Subcutaneous adipose tissue (tissue), 4 donors: ENCODE data around the gene DOP1A. TPM values are rescaled to one million over a fixed set of nuclear protein-coding genes. Genes with fewer than 3 reads are reported as not detected.

Experiments
- total RNA-seq, 4 donors: library from RNA; depleted of rRNA; stranded (reverse); fragments of >200 nt; gene quantifications; one replicate each; pipeline ENCODE4 v1.1.0, GENCODE V29; 2016
- TF ChIP-seq, protein P1 (sequence below): fragments of 450-650 bp; IDR thresholded peaks from one replicate; pipeline ENCODE4 v1.5.1; 2016; ENCODE audit warnings: low read depth, mild to moderate bottlenecking, control low read depth, antibody characterized with exemption, moderate library complexity

Gene DOP1A
- total RNA-seq, 4 donors from 2014 or later, result 26.7 to 33.9 (median 31.8) TPM

DNA sequence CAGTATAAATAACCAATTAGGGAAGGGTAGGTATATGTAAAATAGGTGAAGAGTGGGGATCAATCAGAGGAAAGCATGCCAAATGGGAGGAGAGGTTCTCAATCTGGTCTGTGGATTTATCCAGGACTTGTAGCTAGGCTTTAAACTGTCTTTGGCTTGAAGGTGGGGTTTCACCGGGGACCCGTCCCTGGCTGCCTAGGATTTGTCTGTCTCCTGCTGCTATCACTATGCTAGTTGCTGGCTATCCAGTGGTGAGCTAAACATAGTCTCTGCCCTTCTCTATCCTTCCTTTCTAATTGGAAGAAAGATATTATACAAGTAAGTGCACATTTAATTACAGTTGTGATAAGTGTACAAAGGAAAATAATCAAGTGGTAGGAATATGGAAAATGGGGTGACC, 58.8 kb downstream of the DOP1A start:
- TF ChIP-seq, protein P1, sequence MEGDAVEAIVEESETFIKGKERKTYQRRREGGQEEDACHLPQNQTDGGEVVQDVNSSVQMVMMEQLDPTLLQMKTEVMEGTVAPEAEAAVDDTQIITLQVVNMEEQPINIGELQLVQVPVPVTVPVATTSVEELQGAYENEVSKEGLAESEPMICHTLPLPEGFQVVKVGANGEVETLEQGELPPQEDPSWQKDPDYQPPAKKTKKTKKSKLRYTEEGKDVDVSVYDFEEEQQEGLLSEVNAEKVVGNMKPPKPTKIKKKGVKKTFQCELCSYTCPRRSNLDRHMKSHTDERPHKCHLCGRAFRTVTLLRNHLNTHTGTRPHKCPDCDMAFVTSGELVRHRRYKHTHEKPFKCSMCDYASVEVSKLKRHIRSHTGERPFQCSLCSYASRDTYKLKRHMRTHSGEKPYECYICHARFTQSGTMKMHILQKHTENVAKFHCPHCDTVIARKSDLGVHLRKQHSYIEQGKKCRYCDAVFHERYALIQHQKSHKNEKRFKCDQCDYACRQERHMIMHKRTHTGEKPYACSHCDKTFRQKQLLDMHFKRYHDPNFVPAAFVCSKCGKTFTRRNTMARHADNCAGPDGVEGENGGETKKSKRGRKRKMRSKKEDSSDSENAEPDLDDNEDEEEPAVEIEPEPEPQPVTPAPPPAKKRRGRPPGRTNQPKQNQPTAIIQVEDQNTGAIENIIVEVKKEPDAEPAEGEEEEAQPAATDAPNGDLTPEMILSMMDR, result no peak

DNA sequence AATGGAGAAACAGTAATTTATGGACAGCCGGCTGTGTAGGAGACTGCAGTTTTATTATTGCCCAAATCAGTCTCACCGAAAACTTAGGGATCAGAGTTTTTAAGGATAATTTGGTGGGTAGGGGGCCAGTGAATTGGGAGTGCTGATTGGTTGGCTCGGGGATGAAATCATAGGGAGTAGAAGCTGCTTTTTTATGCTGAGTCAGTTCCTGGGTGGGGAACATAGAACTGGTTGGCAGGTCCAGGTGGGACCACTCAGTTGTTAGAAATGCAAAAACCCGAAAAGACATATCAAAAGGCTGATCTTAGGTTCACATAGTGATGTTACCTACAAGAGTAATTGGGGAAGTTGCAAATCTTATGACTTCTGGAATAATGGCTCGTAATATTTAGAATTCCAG, 59.3 kb downstream of the DOP1A start:
- TF ChIP-seq, protein P1, result no peak

DNA sequence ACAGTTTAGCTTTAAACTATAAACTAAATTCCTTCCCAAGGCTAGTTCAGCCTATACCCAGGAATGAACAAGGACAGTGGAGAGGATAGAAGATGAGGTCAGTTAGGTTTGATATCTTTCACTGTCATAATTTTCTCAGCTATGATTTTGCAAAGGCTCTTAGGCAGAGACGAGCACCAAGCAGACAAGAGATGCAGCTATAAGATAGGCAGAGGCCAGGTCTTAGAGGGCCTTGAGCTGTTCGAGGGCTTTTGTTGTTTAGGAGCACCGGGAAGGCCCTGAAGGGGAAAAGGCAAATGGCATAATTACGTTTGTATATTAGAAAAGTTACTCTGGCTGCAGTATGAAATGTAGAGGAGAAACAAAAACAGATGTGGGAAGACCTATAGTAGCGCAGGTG, 59.8 kb downstream of the DOP1A start:
- TF ChIP-seq, protein P1, result no peak

DNA sequence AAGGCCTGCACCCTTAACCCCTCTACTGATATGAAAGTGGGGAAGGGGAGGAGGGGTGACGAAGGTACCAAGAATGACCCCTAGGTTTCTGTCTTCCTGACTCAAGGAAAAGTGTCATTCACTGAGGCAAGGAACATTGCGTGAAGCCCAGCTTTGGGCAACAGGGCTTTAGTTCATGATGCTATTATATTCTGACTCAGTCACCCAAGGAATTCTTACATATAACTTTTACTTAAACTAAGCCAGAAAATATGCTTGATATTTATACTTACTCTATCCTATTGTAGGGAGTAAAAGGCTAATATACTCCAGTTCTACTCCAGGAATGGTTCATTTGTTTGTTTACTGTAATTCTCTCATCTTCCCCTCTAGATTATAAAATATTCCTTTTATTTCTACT, 60.5 kb downstream of the DOP1A start:
- TF ChIP-seq, protein P1, result no peak

GRCh38 chr6:83132121-83132520, 64.7 kb downstream of the DOP1A start:
- TF ChIP-seq, protein P1, result no peak

- TF ChIP-seq, protein P1, result no peak
Measured at GRCh38 chr6:83138118-83138722, 70.7 kb downstream of the DOP1A start.

DNA sequence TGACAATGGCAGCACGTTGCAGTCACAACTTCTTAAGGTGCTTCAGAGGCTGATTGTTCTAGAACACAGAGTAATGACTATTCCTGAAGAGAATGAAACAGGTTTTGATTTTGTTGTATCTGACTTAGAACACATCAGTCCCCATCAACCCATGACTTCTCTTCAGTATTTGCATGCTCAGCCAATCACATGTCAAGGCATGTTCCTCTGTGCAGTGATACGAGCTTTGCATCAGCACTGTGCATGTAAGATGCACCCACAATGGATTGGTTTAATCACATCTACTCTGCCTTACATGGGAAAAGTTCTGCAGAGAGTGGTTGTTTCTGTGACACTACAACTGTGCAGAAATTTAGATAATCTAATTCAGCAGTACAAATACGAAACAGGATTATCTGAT, 71.3 kb downstream of the DOP1A start:
- TF ChIP-seq, protein P1, result no peak
